Mucosa of descending colon (tissue), 3 donors: ENCODE data around the gene USP47. TPM values are rescaled to one million over a fixed set of nuclear protein-coding genes. Genes with fewer than 3 reads are reported as not detected.

Source experiments
- ATAC-seq: fragments of 200-7000 bp; cut with Tn5 transposase; one replicate; pipeline ENCODE4 v1.9.1; 2020; ENCODE audit warnings: mild to moderate bottlenecking, moderate library complexity
- DNase-seq, 3 donors: peaks; one replicate each; pipeline ENCODE4 v3.0.0-alpha.2; 2020
- H3K36me3 ChIP-seq: fragments of 200-600 bp; one replicate; pipeline ENCODE4 v1.8.0; 2021; ENCODE audit warnings: low read depth, mild to moderate bottlenecking
- H3K4me1 ChIP-seq: fragments of 200-600 bp; one replicate; pipeline ENCODE4 v1.8.0; 2021; ENCODE audit warnings: low read depth, mild to moderate bottlenecking
- H3K4me3 ChIP-seq: fragments of 200-600 bp; one replicate; pipeline ENCODE4 v1.8.0; 2021; ENCODE audit warnings: mild to moderate bottlenecking
- H3K9me3 ChIP-seq: fragments of 200-600 bp; one replicate; pipeline ENCODE4 v1.8.0; 2021; ENCODE audit warnings: mild to moderate bottlenecking
- CTCF ChIP-seq: fragments of 200-600 bp; IDR thresholded peaks from one replicate; pipeline ENCODE4 v1.8.0; 2022; ENCODE audit warnings: antibody characterized with exemption, mild to moderate bottlenecking
- intact Hi-C, 2 donors: fragments of 100-400 bp; cut with DNase I in 1 of 2; cut with micrococcal nuclease in 1 of 2; formaldehyde crosslinking; loops; one replicate each; pipeline versions ENCODE4 v1.11.0 to v1.11.1; 2022; cut with DNase I, micrococcal nuclease
- total RNA-seq, 3 donors: library from RNA; stranded (reverse); fragmentation: NEBNext Ultra II Directional in 2 of 3; extraction: Animal tissue kit (Norgen Biotek cat#: 25700) in 2 of 3; gene quantifications; one replicate each; pipeline versions ENCODE4 v1.2.1 to v1.2.4, GENCODE V29; 2021 to 2023
- donor health status: DM: no; HTN: no; CAD: no; lungs with moderate emphysema.
- donor health status: DM: no; HTN: no; CAD: no.
- donor health status: DM: no; HTN: yes; CAD: no.

USP47 gene
- total RNA-seq, 3 donors from 2014 or later, result 36.1 to 59.3 (median 39.1) TPM

- no peak for TF ChIP-seq CTCF
- no peak for ATAC-seq
- no peak for DNase-seq
- H3K4me1 ChIP-seq, result no peaks in the 10 kb centered on the region
- no peaks in the 10 kb centered on the region for H3K36me3 ChIP-seq
- H3K4me3 ChIP-seq, result no peak overlapping the region
- H3K9me3 ChIP-seq, result no peaks in the 10 kb centered on the region
- intact Hi-C loops, result no loop called here
These were observed 146.4 kb downstream of the USP47 start for GRCh38 chr11:11988099-11988651.

GRCh38 chr11:11988681-11989261 is 147.0 kb downstream of the USP47 start:
- no peaks in the 10 kb centered on the region for H3K4me1 ChIP-seq
- DNase-seq (no peak), ATAC-seq (no peak)

GRCh38 chr11:11989774-11990744 is 148.3 kb downstream of the USP47 start:
- no peak overlapping the region for H3K4me3 ChIP-seq
- intact Hi-C loops, result no loop called here
- no peaks in the 10 kb centered on the region for H3K9me3 ChIP-seq
- H3K36me3 ChIP-seq, result no peaks in the 10 kb centered on the region
- no peaks in the 10 kb centered on the region for H3K4me1 ChIP-seq
- ATAC-seq, result no peak
- TF ChIP-seq CTCF, result no peak
- no peak for DNase-seq

More at GRCh38 chr11:11988681-11989261, 147.0 kb downstream of the USP47 start:
- Histone ChIP-seq H3K9me3 (no peaks in the 10 kb centered on the region), H3K36me3 (no peaks in the 10 kb centered on the region), H3K4me3 (no peak overlapping the region)
- intact Hi-C loops, result no loop called here
- TF ChIP-seq CTCF, result no peak

- Histone ChIP-seq H3K4me3 (no peak overlapping the region), H3K4me1 (no peaks in the 10 kb centered on the region), H3K36me3 (no peaks in the 10 kb centered on the region), H3K9me3 (no peaks in the 10 kb centered on the region)
- peak; percentile 66 for ATAC-seq
- no peak for TF ChIP-seq CTCF
- intact Hi-C loops, result no loop called here
- no peak for DNase-seq
These were observed 150.8 kb downstream of the USP47 start for GRCh38 chr11:11992257-11993212.

- H3K9me3 ChIP-seq, result no peaks in the 10 kb centered on the region
- H3K4me3 ChIP-seq, result no peak overlapping the region
- H3K36me3 ChIP-seq, result no peaks in the 10 kb centered on the region
- ATAC-seq (peak; percentile 29), DNase-seq (no peak)
- H3K4me1 ChIP-seq, result no peaks in the 10 kb centered on the region
- intact Hi-C loops, result no loop called here
- TF ChIP-seq CTCF, result no peak
These were observed 152.1 kb downstream of the USP47 start for GRCh38 chr11:11993839-11994238.
